Activated gamma-delta T cell treated with anti-CD3 and anti-CD28 coated beads, Interleukin-2, amount 50 U/mL, for 16 hours (primary cell): ENCODE measurements around the gene MTF2.
"Not testable (repeated sequence)": the region's sequence is repeated elsewhere in the genome, so short reads cannot be mapped to it uniquely, and the experiment has no call there.

Experiments
- DNase-seq: peaks from one replicate; pipeline ENCODE4 v3.0.0-alpha.2; 2020; ENCODE audit warnings: low read depth

Gene MTF2

GRCh38 chr1:93142161-93142560, 63.1 kb downstream of the MTF2 start:
- DNase-seq, result no peak

GRCh38 chr1:93143136-93143535, 64.1 kb downstream of the MTF2 start:
- DNase-seq, result no peak

- DNase-seq, result no peak
These were observed 64.7 kb downstream of the MTF2 start for GRCh38 chr1:93143769-93144168.

GRCh38 chr1:93148001-93148400, 68.9 kb downstream of the MTF2 start:
- DNase-seq, result no peak

GRCh38 chr1:93150729-93151128, 71.6 kb downstream of the MTF2 start:
- DNase-seq, result no peak

- DNase-seq, result no peak
These were observed 72.4 kb downstream of the MTF2 start for GRCh38 chr1:93151474-93151873.

- no peak for DNase-seq
These were observed 73.8 kb downstream of the MTF2 start for GRCh38 chr1:93152835-93153234.

- DNase-seq, result no peak
These were observed 75.8 kb downstream of the MTF2 start for GRCh38 chr1:93154898-93155297.

- no peak for DNase-seq
These were observed 76.3 kb downstream of the MTF2 start for GRCh38 chr1:93155335-93155734.

- no peak for DNase-seq
These were observed 80.3 kb downstream of the MTF2 start for GRCh38 chr1:93159337-93159736.

- not testable (repeated sequence) for DNase-seq
These were observed 84.2 kb downstream of the MTF2 start for GRCh38 chr1:93163314-93163713.

GRCh38 chr1:93164816-93165215, 85.7 kb downstream of the MTF2 start:
- DNase-seq, result no peak

- not testable (repeated sequence) for DNase-seq
These were observed 86.8 kb downstream of the MTF2 start for GRCh38 chr1:93165895-93166294.

GRCh38 chr1:93167006-93167405, 87.9 kb downstream of the MTF2 start:
- DNase-seq, result no peak

- not testable (repeated sequence) for DNase-seq
These were observed 91.1 kb downstream of the MTF2 start for GRCh38 chr1:93170141-93170678.

- no peak for DNase-seq
These were observed 92.5 kb downstream of the MTF2 start for GRCh38 chr1:93171549-93172034.

- no peak for DNase-seq
These were observed 93.7 kb downstream of the MTF2 start for GRCh38 chr1:93172778-93173177.

- not testable (repeated sequence) for DNase-seq
These were observed 95.6 kb downstream of the MTF2 start for GRCh38 chr1:93174638-93175037.

GRCh38 chr1:93177991-93178390, 98.9 kb downstream of the MTF2 start:
- DNase-seq, result no peak

GRCh38 chr1:93178418-93178817, 99.3 kb downstream of the MTF2 start:
- no peak for DNase-seq

- DNase-seq, result peak; percentile 92
These were observed 101.0 kb downstream of the MTF2 start, which contains the start of gene TMED5 for GRCh38 chr1:93179886-93180722. TSS of gene TMED5 (minus strand) at chr1:93180413. CDS start at chr1:93180242, 171 bp downstream.

GRCh38 chr1:93180723-93181613, 101.9 kb downstream of the MTF2 start, which contains the start of gene CCDC18:
TSS of gene CCDC18 (plus strand) at chr1:93180724. CDS start at chr1:93183362, 2,638 bp downstream.
- peak; percentile 29 for DNase-seq
